HG03060 (cell line): ENCODE measurements around the gene ETV7.

Source experiments
- ATAC-seq: cut with Tn5 transposase; IDR thresholded peaks from one replicate; pipeline ENCODE4 v1.9.1; 2021; ENCODE audit warnings: low read depth, moderate number of reproducible peaks; ENCODE audit not compliant: unreplicated experiment

The ETV7 gene

GRCh38 chr6:36327226-36327918 lies 60.1 kb downstream of the ETV7 start:
- no peak for ATAC-seq

- ATAC-seq, result no peak
Measured at GRCh38 chr6:36326356-36326995, 61.0 kb downstream of the ETV7 start.

GRCh38 chr6:36324715-36325114 lies 62.8 kb downstream of the ETV7 start:
- ATAC-seq, result no peak

GRCh38 chr6:36324191-36324590 lies 63.3 kb downstream of the ETV7 start:
- no peak for ATAC-seq

GRCh38 chr6:36323062-36323461 lies 64.4 kb downstream of the ETV7 start:
- ATAC-seq, result no peak

- ATAC-seq, result no peak
Measured at GRCh38 chr6:36322591-36322990, 64.9 kb downstream of the ETV7 start.

GRCh38 chr6:36320475-36320874 lies 67.0 kb downstream of the ETV7 start:
- no peak for ATAC-seq

GRCh38 chr6:36319821-36320220 lies 67.6 kb downstream of the ETV7 start:
- ATAC-seq, result no peak

GRCh38 chr6:36319436-36319762 lies 68.1 kb downstream of the ETV7 start:
- no peak for ATAC-seq

- no peak for ATAC-seq
Measured at GRCh38 chr6:36318690-36319435, 68.6 kb downstream of the ETV7 start.

GRCh38 chr6:36317623-36318022 lies 69.8 kb downstream of the ETV7 start:
- no peak for ATAC-seq
